ENCODE results near the gene IRF9. TPM values are rescaled to one million over a fixed set of nuclear protein-coding genes. Genes with fewer than 3 reads are reported as not detected.

Gene IRF9
- polyA plus RNA-seq, 1 donor from 2014 or later = 7.2 TPM

Other genes starting within 250 kb of the IRF9 start
- 0.77 and 2.8 TPM in 2 replicates for gene DHRS4, start 207.5 kb upstream of the IRF9 start, polyA plus RNA-seq
- 1.9 and 3.5 TPM in 2 replicates for gene DHRS4L2, start 172.3 kb upstream of the IRF9 start, polyA plus RNA-seq
- gene CARMIL3, start 109.3 kb upstream of the IRF9 start, polyA plus RNA-seq = 0.52 and 1.0 TPM in 2 replicates
- gene CPNE6, start 89.7 kb upstream of the IRF9 start, polyA plus RNA-seq = 30.4 and 42.2 TPM in 2 replicates
- gene PCK2, start 67.0 kb upstream of the IRF9 start, polyA plus RNA-seq = 1.2 TPM in 1 of 2 replicates, not detected in the other
- gene DCAF11, start 46.5 kb upstream of the IRF9 start, polyA plus RNA-seq = 9.2 and 10.2 TPM in 2 replicates
- 0.27 TPM in 1 of 2 replicates, not detected in the other for gene NRL, start 46.3 kb upstream of the IRF9 start, polyA plus RNA-seq
- gene FITM1, start 30.6 kb upstream of the IRF9 start, polyA plus RNA-seq = not detected in 2 replicates
- gene PSME1, start 25.1 kb upstream of the IRF9 start, polyA plus RNA-seq = 104 and 112 TPM in 2 replicates
- 21.2 and 22.7 TPM in 2 replicates for gene EMC9, start 19.7 kb upstream of the IRF9 start, polyA plus RNA-seq
- gene PSME2, start 14.7 kb upstream of the IRF9 start, polyA plus RNA-seq = 117 and 133 TPM in 2 replicates
- gene RNF31, start 13.8 kb upstream of the IRF9 start, polyA plus RNA-seq = 15.5 and 28.7 TPM in 2 replicates
- 6.9 and 12.6 TPM in 2 replicates for gene REC8, start 10.8 kb downstream of the IRF9 start, polyA plus RNA-seq
- 11.9 and 14.7 TPM in 2 replicates for gene IPO4, start 27.6 kb downstream of the IRF9 start, polyA plus RNA-seq
- gene TM9SF1, start 34.2 kb downstream of the IRF9 start, polyA plus RNA-seq = 16.9 and 18.7 TPM in 2 replicates
- not detected in 2 replicates for gene TSSK4, start 44.4 kb downstream of the IRF9 start, polyA plus RNA-seq
- 36.2 and 56.5 TPM in 2 replicates for gene CHMP4A, start 52.2 kb downstream of the IRF9 start, polyA plus RNA-seq
- gene MDP1, start 54.8 kb downstream of the IRF9 start, polyA plus RNA-seq = 35.8 and 55.7 TPM in 2 replicates
- 1,309 and 1,370 TPM in 2 replicates for gene NEDD8, start 71.1 kb downstream of the IRF9 start, polyA plus RNA-seq
- 57.3 and 98.9 TPM in 2 replicates for gene GMPR2, start 71.7 kb downstream of the IRF9 start, polyA plus RNA-seq
- gene TINF2, start 81.4 kb downstream of the IRF9 start, polyA plus RNA-seq = 21.3 and 23.5 TPM in 2 replicates
- gene TGM1, start 101.9 kb downstream of the IRF9 start, polyA plus RNA-seq = not detected in 2 replicates
- gene RABGGTA, start 110.3 kb downstream of the IRF9 start, polyA plus RNA-seq = 13.6 and 17.3 TPM in 2 replicates
- gene DHRS1, start 138.5 kb downstream of the IRF9 start, polyA plus RNA-seq = 7.7 and 15.5 TPM in 2 replicates
- 3.4 and 5.3 TPM in 2 replicates for gene NOP9, start 138.6 kb downstream of the IRF9 start, polyA plus RNA-seq
- 3.6 TPM in 1 of 2 replicates, not detected in the other for gene CIDEB, start 146.7 kb downstream of the IRF9 start, polyA plus RNA-seq
- 0.86 TPM in 1 of 2 replicates, not detected in the other for gene LTB4R2, start 148.9 kb downstream of the IRF9 start, polyA plus RNA-seq
- gene LTB4R, start 150.2 kb downstream of the IRF9 start, polyA plus RNA-seq = 0.79 and 1.8 TPM in 2 replicates
- gene ADCY4, start 173.8 kb downstream of the IRF9 start, polyA plus RNA-seq = 0.99 TPM in 1 of 2 replicates, not detected in the other
- not detected in 2 replicates for gene RIPK3, start 178.7 kb downstream of the IRF9 start, polyA plus RNA-seq
- gene NFATC4, start 206.9 kb downstream of the IRF9 start, polyA plus RNA-seq = 0.81 and 6.9 TPM in 2 replicates
- 0.05 and 0.87 TPM in 2 replicates for gene NYNRIN, start 237.7 kb downstream of the IRF9 start, polyA plus RNA-seq

All from Purkinje cell (primary cell).